NCI-H345 treated with DMSO at 0.1 percent for 48 hours (cell line): ENCODE results near the gene BPGM.

Experiments
- DNase-seq: peaks from one replicate; lab custom pipeline; 2025; ENCODE audit not compliant: unreplicated experiment; lab: John Stamatoyannopoulos, UW

The BPGM gene

DNA sequence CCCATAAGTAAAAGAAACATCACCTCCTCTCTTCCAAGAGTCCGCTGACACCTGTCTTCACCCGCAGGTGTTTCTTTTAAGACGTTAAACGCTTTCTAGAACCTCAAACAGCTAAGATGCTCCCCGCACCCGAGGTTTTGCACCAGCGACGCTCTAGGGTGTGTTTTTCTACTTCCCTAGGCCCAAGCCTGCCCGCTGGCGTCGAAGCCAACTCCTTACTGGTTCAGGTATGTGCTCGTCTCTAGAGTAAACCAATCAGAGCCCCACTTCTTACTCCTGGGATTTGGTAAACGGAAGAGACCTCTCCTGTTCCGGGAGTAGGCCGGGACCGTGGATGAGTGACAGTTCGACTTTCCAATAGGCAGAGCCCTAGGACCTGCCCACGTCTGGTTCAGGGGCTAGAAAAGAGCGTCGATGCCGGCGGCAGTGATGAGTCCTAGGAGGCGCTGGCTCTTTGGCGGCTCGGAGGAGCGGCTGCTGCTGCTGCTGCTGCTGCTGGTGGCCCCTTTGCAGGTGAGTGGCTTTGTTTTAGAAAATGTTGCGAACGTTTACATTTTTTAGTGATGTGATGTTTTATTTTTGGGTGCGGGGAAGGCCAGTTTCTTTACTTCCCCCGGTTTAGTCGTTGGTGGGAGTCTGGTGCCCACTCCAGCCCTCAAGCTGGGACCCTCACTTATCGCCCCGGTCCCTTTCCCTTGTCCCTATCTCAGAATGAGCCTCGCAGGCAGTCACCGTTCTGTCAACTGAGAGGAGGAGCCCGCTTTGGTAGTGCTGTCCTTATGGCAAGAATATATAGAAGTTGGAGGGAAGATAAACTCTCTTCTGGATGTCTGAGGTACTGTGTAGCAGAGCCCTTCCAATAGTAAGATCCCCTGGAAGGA lies at the start of gene BPGM:
TSS of gene BPGM (plus strand) at position 429 of the 881 bp plus-strand sequence. CDS start 14,655 bp downstream, outside the sequence.
- peak; percentile 98 for DNase-seq

GRCh38 chr7:134599371-134599770 lies 47.3 kb upstream of the BPGM start:
- DNase-seq = no peak

GRCh38 chr7:134601459-134601858 lies 45.2 kb upstream of the BPGM start:
- no peak for DNase-seq

DNA sequence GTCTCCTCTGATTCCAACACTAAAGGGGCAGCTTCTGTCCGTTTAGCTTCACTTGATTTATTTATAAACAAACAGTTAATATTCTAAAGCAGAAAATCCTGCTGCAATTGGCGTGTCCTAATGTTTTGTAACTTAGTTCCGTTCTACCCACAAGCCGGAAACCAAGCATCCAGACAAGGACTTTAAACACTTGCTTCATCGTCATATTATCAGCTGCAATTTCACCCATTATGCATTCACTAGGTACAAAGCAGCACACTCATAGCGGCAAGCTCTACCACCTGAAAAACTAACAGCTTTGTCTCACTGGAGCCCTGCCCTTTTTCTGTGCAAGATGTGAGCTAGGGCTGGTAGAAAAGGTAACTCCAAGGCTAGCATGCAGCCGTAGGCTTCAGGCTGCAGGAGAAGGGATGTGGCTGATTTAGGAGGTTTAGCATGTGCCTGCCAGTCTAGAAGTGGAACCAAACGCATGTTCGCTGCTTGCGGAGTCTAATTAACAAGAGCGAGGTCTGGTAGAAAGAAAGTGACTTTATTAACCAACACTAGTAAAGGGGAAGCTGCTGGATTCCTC lies 43.7 kb upstream of the BPGM start:
- DNase-seq = no peak

DNA sequence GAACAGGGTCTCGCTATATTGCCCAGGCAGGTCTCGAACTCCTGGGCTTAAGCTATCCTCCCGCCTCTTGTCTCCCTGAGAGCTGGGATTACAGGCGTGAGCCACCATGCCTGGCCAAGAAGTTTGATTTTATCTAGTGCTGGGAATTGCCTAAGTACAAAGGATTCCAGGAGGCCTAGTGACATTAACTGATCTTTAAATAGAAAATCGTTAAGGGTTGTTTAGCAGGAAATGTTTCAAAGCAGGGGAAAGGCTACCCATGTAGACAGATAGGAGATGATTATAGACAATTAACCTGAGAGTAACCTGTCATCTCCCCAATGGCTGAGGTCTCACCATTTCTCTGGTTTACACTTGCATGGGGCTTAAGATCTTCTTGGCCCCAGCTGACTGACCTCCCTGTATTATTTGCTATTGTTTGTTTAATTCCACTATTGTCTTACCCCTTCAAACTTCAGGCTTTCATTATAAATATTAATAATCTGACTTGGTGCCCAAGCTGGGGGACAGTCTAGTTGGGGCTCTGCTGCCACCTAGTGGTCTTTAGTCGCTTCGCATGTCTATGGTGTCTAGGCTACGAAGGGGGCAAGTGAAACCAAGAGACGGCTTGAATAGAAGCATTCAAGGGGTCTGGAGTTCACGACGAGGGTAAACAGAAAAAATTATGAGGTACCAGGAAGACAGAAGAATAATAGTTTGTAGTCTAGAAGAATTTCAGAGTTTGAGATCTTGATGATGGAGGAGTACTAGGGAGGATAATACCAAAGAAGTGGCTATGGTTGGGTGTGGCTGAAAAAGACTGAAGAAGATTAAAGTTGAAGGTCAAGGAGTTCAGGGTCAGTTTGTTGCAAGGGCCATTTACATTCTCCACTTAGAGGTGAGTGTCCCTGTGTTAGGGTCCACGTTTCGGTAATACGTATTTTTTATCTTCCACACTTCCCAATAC lies 40.4 kb upstream of the BPGM start:
- DNase-seq = peak; percentile 25

- DNase-seq = no peak
Measured at GRCh38 chr7:134611611-134612151, 35.0 kb upstream of the BPGM start.

- no peak for DNase-seq
Measured at GRCh38 chr7:134612197-134612596, 34.5 kb upstream of the BPGM start.

GRCh38 chr7:134613623-134614347 lies 32.9 kb upstream of the BPGM start:
- DNase-seq = no peak

DNA sequence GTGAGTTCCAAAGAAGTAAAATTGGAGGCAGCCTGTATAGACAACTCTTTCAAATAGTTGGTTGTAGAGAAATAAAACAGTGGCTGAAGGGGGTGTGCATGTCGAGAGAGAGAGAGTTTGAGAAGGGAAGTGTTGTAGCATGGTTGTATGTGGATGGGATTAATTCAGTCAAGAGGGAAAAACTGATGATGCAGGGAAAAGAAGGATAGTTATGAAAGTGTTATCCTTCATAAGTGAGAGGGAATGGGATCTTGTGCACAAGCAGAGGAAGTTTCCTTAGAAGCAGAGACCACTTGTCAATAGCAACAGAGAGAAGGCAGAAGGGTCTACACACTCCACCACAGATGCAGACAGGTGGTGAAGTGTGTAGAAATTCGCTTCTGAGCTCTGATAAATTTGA lies 30.0 kb upstream of the BPGM start:
- no peak for DNase-seq

DNA sequence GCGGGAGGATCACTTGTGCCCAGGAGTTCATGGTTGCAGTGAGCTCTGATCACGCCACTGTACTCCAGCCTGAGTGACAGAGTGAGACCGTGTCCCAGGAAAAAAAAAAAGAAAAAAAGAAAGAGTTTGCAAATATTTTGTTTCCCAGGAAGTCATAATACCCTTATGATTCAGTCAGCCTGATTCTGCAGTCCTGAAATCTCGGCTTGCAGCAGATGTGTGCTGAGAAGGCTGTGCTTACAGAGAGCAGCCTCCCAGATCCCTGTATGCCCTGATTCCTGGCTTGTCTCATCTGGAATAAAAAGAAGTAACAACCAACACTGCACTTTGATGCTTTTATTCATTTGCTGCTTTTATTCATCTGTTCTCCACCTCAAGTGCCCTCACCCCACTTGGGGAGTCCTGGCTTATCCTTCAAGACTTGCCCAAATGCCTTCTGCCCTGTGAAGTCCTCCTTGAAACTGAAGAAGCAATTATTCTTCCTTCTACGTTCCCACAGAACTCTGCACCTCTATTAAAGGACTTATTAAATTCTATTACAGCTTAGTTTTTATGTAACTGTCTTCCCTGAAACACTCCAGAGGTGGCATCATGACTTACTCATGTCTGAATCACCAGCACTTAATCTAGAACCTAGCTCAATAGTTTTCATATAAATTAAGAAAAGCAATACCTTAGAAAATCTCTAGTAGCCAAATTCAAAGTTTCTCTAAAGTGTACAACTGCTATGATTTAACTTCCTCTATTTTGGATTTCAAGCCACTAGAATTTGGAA lies 27.7 kb upstream of the BPGM start:
- no peak for DNase-seq

DNA sequence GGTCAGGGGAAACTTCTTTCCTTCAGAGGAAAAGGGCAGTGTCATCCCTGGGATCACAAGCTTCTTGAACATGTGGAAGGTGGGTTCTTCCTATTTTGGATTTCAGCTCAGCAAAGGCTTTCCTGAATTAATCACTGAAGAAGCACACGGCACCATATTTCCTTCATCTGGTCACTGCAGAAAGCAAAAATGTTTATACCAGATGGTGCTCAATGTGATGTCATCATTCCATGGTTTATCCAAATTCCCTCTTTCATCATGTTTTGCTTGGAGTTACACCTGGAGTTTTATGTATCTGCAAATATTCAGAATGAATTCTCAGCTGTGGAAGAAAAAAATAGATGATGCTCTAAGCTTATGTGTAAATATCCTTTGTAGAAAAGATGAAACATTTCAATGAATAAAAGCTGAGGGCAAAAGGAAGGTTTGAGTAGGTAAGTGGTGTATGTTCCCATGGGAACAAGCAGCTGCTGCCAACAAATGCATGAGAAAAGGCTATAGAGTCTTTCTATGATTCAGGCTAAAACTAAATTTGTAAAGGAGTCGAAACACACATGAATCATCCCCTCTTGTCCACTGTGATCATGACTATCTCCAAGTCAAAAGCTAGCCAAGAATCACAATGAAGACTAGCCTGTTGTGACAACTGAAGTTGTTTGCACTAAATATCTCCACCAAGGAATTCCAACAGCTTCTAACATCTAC lies 26.9 kb upstream of the BPGM start:
- DNase-seq = peak; percentile 28

- DNase-seq = no peak
Measured at GRCh38 chr7:134622303-134622995, 24.2 kb upstream of the BPGM start.

- DNase-seq = no peak
Measured at GRCh38 chr7:134623193-134623592, 23.5 kb upstream of the BPGM start.

DNA sequence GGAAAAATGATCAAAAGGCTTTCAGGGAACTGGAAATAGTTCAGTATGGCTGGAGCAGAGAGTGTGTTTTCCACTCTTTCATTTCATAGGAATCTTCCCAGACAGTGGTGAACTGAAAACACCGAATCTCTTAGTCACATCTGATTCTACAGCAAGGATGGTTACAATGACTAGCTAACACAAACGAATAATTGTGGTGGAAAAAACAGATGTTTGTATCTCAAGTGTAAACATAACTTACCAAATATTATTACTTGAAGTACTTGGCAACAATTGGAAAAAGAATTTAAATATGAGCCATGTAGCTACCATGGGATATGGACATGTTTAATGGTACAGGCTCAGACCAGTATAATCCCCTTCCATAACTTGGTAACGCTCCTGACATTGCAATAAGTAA lies 21.1 kb upstream of the BPGM start:
- no peak for DNase-seq

GRCh38 chr7:134627109-134627774 lies 19.4 kb upstream of the BPGM start:
- no peak for DNase-seq

GRCh38 chr7:134627775-134628153 lies 18.9 kb upstream of the BPGM start:
- no peak for DNase-seq

DNA sequence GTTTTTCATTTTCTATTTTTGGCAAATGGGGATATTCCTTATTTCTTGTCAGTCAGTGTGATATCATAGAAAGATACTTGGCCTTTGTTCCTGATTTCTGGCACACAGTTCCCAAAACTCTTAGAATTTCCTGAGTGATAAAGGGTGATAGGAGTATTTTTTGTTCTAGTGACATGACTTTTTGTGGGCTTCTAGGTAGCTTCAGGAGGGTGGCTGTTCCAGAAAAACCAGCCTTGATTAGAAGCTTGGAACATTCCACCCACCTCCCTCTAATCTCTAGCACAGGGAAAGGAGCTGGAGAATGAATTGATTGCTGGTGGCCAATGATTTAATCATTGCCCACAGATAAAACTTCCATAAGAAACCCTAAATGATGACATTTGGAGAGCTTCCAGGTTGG lies 17.2 kb upstream of the BPGM start:
- DNase-seq = no peak

DNA sequence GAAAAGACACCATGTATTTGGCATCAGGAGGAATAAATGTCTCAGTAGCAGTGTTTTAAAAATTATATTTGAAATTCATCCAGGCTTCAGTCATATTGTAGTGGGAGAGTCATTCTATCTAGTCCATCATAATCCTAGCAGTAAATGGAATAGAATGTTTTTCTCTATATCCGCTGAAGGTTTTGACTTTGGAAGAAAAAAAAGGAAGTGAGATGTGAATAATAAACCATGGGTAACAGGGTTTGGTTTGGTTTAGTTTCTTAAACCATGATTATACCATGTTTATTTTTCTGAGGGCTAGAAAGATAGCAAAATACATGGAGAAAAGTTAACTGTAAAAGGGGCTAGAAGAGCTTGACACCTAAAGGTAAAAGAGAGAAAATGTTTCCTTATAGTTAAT lies 16.4 kb upstream of the BPGM start:
- no peak for DNase-seq
